Epithelial cell of proximal tubule (primary cell): ENCODE data around the gene MCTP1. TPM values are rescaled to one million over a fixed set of nuclear protein-coding genes. Genes with fewer than 3 reads are reported as not detected.

Source experiments
- DNase-seq: peaks from one replicate; pipeline ENCODE4 v3.0.0-alpha.2; 2011; ENCODE audit warnings: low read depth
- H3K4me3 ChIP-seq: 2 replicates; pipeline ENCODE4 v1.5.1; 2011; ENCODE audit warnings: low read depth, mild to moderate bottlenecking, low read length
- total RNA-seq: library from RNA; depleted of rRNA; stranded (reverse); fragments of >200 nt; gene quantifications from 2 replicates; pipeline ENCODE4 v1.2.3, GENCODE V29; 2015
- TF ChIP-seq, protein P1 (sequence below): conservative IDR thresholded peaks from 2 replicates; pipeline ENCODE4 v1.5.1; 2012; ENCODE audit warnings: low read depth, mild to moderate bottlenecking, low read length

Gene MCTP1
- total RNA-seq, 1 donor from 2014 or later = 9.7 TPM

GRCh38 chr5:95280401-95281095, 4.3 kb downstream of the MCTP1 start:
- no peak overlapping the region for H3K4me3 ChIP-seq
- no peak for DNase-seq
- TF ChIP-seq, protein P1, sequence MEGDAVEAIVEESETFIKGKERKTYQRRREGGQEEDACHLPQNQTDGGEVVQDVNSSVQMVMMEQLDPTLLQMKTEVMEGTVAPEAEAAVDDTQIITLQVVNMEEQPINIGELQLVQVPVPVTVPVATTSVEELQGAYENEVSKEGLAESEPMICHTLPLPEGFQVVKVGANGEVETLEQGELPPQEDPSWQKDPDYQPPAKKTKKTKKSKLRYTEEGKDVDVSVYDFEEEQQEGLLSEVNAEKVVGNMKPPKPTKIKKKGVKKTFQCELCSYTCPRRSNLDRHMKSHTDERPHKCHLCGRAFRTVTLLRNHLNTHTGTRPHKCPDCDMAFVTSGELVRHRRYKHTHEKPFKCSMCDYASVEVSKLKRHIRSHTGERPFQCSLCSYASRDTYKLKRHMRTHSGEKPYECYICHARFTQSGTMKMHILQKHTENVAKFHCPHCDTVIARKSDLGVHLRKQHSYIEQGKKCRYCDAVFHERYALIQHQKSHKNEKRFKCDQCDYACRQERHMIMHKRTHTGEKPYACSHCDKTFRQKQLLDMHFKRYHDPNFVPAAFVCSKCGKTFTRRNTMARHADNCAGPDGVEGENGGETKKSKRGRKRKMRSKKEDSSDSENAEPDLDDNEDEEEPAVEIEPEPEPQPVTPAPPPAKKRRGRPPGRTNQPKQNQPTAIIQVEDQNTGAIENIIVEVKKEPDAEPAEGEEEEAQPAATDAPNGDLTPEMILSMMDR = no peak

- no peak overlapping the region for H3K4me3 ChIP-seq
- no peak for DNase-seq
- TF ChIP-seq, protein P1 = no peak
These were observed 10.9 kb downstream of the MCTP1 start for GRCh38 chr5:95274011-95274410.

DNA sequence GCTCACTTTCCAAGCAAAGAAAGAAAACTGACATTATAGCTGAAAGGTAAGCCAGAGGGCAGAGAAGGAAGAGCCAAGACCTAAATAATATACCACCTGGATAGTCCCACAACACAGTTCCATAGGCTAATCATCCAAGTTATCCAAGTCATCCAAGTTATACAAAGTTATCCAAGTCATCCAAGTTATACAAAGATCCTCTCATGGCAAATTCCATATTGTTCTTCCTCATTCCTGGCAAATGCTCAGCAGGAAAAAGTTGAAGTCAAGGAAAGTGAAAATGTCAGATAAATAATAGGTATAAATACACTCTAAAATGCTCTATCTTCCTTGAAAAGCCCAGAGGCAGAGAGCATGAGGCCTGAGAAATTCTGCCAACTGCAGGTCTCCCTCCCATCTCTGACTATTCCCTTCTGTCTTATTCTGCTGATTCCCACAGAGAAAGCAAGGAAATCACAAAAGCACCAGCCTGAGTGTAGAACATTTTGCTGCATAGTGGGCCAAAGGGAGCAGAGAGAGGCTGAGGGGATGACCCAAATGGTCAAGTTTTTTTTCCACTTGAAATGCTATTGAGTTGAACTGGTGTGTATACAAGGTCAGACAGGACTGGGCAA, 12.5 kb downstream of the MCTP1 start:
- TF ChIP-seq, protein P1 = no peak
- no peak for DNase-seq
- no peak overlapping the region for H3K4me3 ChIP-seq

- H3K4me3 ChIP-seq = no peak overlapping the region
- TF ChIP-seq, protein P1 = no peak
- no peak for DNase-seq
These were observed 21.8 kb downstream of the MCTP1 start for GRCh38 chr5:95262933-95263660.

DNA sequence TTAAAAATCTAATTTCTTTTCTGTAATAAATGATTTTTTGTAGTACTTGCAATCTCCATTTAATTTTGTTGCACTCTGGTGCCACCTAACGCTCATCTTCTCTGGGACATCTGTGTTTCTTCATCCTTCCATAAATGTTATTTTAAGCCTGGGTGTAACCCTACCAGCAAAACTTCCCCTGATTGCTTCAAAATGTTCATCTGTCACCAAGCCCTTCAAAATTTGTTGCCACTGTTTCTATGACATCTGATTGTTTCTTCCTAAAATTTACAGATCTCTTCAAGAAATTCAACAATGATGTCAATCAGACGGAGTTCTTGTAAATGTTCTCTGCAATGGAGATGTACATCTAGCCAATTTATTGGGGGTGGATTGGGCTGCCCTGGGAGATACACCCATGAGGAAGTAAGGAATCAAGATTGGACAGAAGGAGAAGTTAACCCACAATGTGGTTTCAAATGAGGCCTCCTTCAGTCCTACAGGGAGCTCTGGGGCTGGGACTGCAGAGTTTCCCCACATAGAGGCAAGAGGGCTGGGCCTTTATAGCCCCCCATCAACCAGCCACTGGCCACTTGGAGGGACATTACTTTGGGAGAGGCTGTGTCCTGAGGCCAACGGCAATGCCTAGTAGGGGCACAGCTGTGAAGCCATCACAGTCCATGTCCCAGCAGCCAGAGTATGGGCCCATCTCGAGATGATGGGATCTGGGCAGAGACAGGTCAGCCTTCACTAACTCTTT, 23.3 kb downstream of the MCTP1 start:
- DNase-seq = no peak
- TF ChIP-seq, protein P1 = peak; percentile 68
- no peak overlapping the region for H3K4me3 ChIP-seq

DNA sequence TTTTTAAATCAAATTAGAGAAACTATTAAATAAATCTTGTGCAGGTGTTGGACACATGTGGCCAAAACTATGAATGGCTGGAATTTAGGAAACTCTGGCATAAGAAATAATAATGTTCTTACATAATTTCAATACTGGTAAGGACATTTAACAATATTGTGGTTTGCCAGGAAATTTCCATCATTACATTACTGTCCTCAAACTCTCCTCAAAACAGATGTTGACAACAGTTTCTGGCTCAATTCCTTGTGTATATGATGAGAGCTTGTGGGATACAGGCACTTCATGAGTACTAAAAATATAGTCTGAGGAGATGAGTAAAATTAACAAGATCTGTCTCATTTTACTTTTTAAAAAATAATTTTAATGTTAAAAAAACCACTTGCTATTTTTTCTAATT, 27.9 kb downstream of the MCTP1 start:
- TF ChIP-seq, protein P1 = no peak
- no peak overlapping the region for H3K4me3 ChIP-seq

More for the DNA sequence above, 27.9 kb downstream of the MCTP1 start:
- no peak for DNase-seq
